Right lobe of liver (tissue), 6 donors: ENCODE results near the gene KRT23. TPM values are rescaled to one million over a fixed set of nuclear protein-coding genes. Genes with fewer than 3 reads are reported as not detected.

Experiments used
- ATAC-seq, 4 donors: fragments of 200-7000 bp; cut with Tn5 transposase; one replicate each; pipeline ENCODE4 v1.9.1; 2020; ENCODE audit warnings: mild to moderate bottlenecking in 4 of 4, moderate library complexity in 4 of 4
- DNase-seq, 3 donors: peaks; one replicate each; pipeline ENCODE4 v3.0.0-alpha.2; 2020
- H3K27ac ChIP-seq, 3 donors: fragments of 200-600 bp; one replicate each; pipeline ENCODE4 v1.8.0; 2022
- H3K27me3 ChIP-seq, 2 donors: fragments of 200-600 bp; one replicate each; pipeline ENCODE4 v1.8.0; 2022
- H3K36me3 ChIP-seq, 4 donors: fragments of 200-600 bp; sonication (generic) in 1 of 4; one replicate each; pipeline versions ENCODE4 v1.5.1 to v1.8.0; 2017 to 2022; ENCODE audit warnings: control low read depth in 1 of 4
- H3K4me1 ChIP-seq, 4 donors: fragments of 200-600 bp; sonication (generic) in 1 of 4; one replicate each; pipeline versions ENCODE4 v1.5.1 to v1.8.0; 2017 to 2022; ENCODE audit warnings: control low read depth in 1 of 4
- H3K4me3 ChIP-seq, 3 donors: fragments of 200-600 bp; one replicate each; pipeline ENCODE4 v1.8.0; 2022
- H3K9me3 ChIP-seq, 4 donors: fragments of 200-600 bp; sonication (generic) in 1 of 4; one replicate each; pipeline versions ENCODE4 v1.5.1 to v1.8.0; 2017 to 2022; ENCODE audit warnings: control low read depth in 1 of 4
- POLR2A ChIP-seq: fragments of 450-650 bp; IDR thresholded peaks from one replicate; pipeline ENCODE4 v1.6.1; 2017; ENCODE audit warnings: antibody characterized with exemption, mild to moderate bottlenecking
- WGBS: methylation state at CpG from one replicate; pipeline ENCODE4 v1.1.6; 2018; ENCODE audit warnings: low coverage, low lambda C conversion rate; ENCODE audit not compliant: insufficient coverage; ENCODE audit errors: missing lambda C conversion rate; 5-methylcytosine and 5-hydroxymethylcytosine counted together
- intact Hi-C, 2 donors: fragments of 100-400 bp; cut with DNase I; formaldehyde crosslinking; loops; one replicate each; pipeline versions ENCODE4 v1.11.2 to v1.14.1; 2022
- total RNA-seq, 6 experiments: library from RNA; depleted of rRNA in 2 of 6; stranded (reverse); fragments of >200 nt in 2 of 6; fragmentation: NEBNext Ultra II Directional in 3 of 6; extraction: Animal tissue kit (Norgen Biotek cat#: 25700) in 3 of 6; gene quantifications; one replicate each; pipeline versions ENCODE4 v1.1.0 to v1.2.4, GENCODE V29; 2016 to 2023
- TF ChIP-seq, protein P1 (sequence below), 4 donors: fragments of 200-600 bp in 3 of 4; fragments of 450-650 bp in 1 of 4; IDR thresholded peaks; one replicate each; pipeline versions ENCODE4 v1.5.1 to v1.8.0; 2016 to 2022; ENCODE audit warnings: antibody characterized with exemption in 4 of 4, mild to moderate bottlenecking in 2 of 4
- donor health status: DM: no; HTN: yes; CAD: no.
- donor health status: DM: no; HTN: no; CAD: no.
- donor health status: DM: no; HTN: no; CAD: no.
- donor health status: DM: no; HTN: yes; CAD: no.
- donor health status: DM: no; HTN: yes; CAD: no.

Gene KRT23
- total RNA-seq, 6 experiments from 2014 or later = 0.49 to 17.6 (median 10.0) TPM; not detected in 2

DNA sequence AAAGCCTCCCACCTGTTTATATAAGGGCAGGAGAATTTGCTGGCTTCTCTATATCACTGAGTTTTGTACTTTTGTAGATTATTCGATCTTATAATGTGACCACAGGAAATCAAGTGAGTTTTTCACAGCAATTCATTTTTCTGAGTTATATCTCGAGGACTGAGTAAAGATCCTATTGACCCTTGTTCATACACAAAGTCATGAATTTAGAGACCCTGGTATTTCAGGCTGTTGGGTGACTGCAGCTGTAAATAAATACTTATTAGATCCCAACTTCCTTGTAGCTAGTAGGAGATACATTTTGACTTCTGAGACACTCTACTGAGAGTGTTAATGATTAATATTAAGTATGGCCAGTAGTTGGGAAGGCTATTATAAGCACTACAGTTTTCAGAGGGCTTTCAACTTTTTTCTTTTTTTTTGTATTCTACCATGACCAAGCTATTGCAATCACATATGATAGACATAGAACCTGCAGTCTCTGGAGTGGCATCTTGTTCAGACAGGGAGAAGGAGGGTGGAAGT lies 49.2 kb downstream of the KRT23 start:
- no peak for ATAC-seq
- no peak for TF ChIP-seq POLR2A
- TF ChIP-seq, protein P1, sequence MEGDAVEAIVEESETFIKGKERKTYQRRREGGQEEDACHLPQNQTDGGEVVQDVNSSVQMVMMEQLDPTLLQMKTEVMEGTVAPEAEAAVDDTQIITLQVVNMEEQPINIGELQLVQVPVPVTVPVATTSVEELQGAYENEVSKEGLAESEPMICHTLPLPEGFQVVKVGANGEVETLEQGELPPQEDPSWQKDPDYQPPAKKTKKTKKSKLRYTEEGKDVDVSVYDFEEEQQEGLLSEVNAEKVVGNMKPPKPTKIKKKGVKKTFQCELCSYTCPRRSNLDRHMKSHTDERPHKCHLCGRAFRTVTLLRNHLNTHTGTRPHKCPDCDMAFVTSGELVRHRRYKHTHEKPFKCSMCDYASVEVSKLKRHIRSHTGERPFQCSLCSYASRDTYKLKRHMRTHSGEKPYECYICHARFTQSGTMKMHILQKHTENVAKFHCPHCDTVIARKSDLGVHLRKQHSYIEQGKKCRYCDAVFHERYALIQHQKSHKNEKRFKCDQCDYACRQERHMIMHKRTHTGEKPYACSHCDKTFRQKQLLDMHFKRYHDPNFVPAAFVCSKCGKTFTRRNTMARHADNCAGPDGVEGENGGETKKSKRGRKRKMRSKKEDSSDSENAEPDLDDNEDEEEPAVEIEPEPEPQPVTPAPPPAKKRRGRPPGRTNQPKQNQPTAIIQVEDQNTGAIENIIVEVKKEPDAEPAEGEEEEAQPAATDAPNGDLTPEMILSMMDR (IDR thresholded peaks at IDR 0.05) = no peak
- 52% methylated on average over 2 of the region's 2 CpGs for WGBS
- intact Hi-C loops = no loop called here
- Histone ChIP-seq H3K27me3 (no peaks in the 10 kb centered on the region), H3K4me1 (no peaks in the 10 kb centered on the region), H3K27ac (no peak overlapping the region), H3K9me3 (no peaks in the 10 kb centered on the region), H3K4me3 (no peak overlapping the region), H3K36me3 (no peaks in the 10 kb centered on the region)
- no peak for DNase-seq

DNA sequence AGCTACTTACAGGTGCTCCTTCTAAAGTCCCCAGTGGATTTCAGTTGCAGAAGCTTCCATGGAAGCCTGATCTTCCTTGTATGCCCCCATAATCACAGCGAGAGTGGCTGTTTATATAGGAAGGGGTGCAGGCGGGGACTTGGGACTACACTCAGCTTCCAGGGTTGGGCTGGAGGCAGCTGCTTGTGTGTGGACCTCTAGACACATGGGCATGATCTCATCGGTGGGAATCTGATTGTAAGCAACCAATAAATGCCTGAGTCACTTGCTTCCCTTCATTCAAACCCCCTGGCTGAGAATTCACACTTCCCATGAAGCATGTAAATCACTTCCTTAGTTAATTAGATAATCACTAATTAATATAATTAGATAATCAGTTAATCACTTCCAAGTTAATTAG lies 51.4 kb downstream of the KRT23 start:
- DNase-seq (no peak), ATAC-seq (no peak)
- WGBS = 42% methylated on average over 2 of the region's 3 CpGs
- Histone ChIP-seq H3K9me3 (no peaks in the 10 kb centered on the region), H3K27ac (no peak overlapping the region), H3K36me3 (no peaks in the 10 kb centered on the region), H3K4me1 (no peaks in the 10 kb centered on the region), H3K4me3 (no peak overlapping the region), H3K27me3 (no peaks in the 10 kb centered on the region)
- no peak for TF ChIP-seq POLR2A
- TF ChIP-seq, protein P1 (IDR thresholded peaks at IDR 0.05) = no peak
- intact Hi-C loops = no loop called here

DNA sequence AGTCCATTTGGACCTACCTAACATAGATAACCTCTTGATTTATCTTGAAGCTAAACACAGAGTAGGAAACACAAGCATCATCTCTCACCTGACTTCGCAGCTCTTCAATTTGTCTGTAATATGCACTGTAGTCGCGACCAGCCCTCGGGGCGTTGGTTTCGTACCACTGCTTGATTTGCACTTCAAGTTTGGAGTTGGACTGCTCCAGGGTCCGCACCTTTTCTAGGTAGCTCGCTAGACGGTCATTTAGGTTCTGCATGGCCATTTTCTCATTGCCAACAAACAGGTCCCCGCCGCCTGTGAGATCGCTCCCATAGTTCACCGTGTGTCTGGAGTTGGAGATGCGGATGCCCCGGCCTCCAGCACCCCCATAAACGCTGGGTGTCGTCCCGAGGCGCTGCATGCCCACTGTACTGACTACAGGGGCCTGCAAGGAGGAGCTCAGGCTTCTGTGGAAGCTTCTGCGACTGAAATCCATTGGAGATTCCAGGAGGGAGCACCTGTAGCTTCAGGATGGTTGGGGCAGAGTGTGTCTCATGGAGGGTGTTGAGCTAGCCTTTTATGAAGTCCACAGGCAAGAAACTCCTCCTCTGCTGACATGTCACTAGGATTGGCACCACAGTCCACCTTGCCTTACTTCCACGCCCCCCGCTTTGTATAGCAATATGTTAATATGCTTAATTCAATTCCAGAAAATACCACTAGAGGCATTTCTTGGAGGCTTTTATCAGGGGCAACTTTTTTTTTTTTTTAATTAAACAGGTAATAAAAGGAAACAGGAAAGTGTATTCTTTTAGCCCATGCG lies 52.5 kb downstream of the KRT23 start, which contains the start of gene KRT20:
TSS of gene KRT20 (minus strand) at position 535 of the 805 bp plus-strand sequence. CDS start at position 478, 57 bp downstream.
- no peak within 1 kb of the TSS for H3K27ac ChIP-seq
- DNase-seq (no peak), ATAC-seq (no peak)
- intact Hi-C loops = no loop called here
- TF ChIP-seq, protein P1 (IDR thresholded peaks at IDR 0.05) = no peak
- no peaks in the 10 kb centered on the region for H3K9me3 ChIP-seq
- no peaks in the 10 kb centered on the region for H3K36me3 ChIP-seq
- no peak within 1 kb of the TSS for H3K4me3 ChIP-seq
- WGBS = 81% methylated on average over 22 of the region's 23 CpGs
- H3K4me1 ChIP-seq = no peaks in the 10 kb centered on the region
- no peaks in the 10 kb centered on the region for H3K27me3 ChIP-seq

DNA sequence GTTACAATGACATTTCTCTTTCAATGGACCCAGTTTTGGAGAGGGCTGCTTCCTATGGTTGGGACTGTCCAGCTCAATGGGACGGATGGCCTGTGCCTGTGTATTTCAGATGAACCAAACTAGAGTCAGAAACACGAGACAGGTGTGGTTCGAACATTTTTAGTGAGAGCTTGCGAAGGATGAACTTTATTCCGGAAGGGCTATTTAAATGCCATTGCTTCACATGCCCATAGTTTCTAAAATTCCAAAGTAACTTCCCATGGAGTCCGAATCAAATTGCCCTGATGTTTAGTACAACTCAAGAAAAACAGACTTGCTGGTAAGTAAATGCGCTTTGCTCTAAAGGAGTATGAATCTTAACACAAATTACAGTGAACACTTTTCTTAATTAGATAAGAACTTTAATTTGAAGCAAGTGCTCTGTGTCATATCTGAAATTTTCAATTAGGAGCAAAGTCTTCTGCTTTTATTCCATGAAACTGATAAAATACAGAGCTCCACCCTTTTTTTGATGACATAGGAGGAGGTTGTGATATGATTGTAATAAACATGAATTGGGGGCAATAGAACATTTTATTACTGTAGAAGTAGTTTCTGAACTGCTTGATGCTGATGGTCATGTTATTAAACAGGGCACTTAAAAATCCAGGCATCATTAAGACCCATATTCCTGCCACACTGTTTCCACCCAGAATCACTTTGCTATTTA lies 53.7 kb downstream of the KRT23 start:
- Histone ChIP-seq H3K27ac (no peak overlapping the region), H3K4me1 (no peaks in the 10 kb centered on the region), H3K36me3 (no peaks in the 10 kb centered on the region), H3K27me3 (no peaks in the 10 kb centered on the region), H3K9me3 (no peaks in the 10 kb centered on the region), H3K4me3 (no peak overlapping the region)
- DNase-seq = no peak
- no peak for ATAC-seq
- WGBS = 58% methylated on average over 6 of the region's 7 CpGs
- no peak for TF ChIP-seq POLR2A
- TF ChIP-seq, protein P1 (IDR thresholded peaks at IDR 0.05) = no peak
- intact Hi-C loops = no loop called here
